GM18858 (cell line): Measurements from ENCODE around the gene PABPC1L.

Experiments
- ATAC-seq: cut with Tn5 transposase; IDR thresholded peaks from one replicate; pipeline ENCODE4 v1.9.1; 2021; ENCODE audit not compliant: unreplicated experiment

The PABPC1L gene

DNA sequence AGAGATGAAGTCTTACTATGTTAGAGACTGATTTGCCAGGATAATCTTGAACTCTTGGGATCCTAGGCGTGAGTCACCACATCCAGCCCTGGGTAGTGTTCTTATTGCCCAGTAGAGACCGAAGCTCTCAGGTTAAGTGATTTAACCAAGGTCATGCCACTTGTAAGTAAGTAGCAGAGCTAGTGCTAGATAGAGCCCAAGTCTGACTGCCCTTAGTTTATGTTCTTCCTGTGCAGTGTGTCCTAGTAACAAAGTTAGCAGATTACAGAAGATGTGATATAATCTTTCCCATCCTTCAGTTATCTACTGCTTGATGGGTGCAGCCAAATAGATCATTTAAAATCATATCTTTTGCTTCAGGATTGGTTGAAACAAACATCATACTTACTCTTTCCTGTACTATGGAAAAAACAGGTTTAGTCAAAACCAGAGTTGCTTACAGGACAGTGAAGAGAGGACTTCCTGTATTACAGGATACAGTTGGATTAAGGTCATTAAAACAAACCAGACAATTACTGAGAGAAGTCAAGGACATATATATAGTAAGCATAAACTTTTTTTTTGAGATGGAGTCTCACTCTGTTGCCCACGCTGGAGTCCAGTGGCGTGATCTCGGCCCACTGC lies 9.5 kb upstream of the PABPC1L start:
- ATAC-seq = no peak

GRCh38 chr20:44901974-44902373 lies 7.9 kb upstream of the PABPC1L start:
- ATAC-seq = no peak

- no peak for ATAC-seq
Observed at GRCh38 chr20:44904377-44904776, 5.5 kb upstream of the PABPC1L start.

DNA sequence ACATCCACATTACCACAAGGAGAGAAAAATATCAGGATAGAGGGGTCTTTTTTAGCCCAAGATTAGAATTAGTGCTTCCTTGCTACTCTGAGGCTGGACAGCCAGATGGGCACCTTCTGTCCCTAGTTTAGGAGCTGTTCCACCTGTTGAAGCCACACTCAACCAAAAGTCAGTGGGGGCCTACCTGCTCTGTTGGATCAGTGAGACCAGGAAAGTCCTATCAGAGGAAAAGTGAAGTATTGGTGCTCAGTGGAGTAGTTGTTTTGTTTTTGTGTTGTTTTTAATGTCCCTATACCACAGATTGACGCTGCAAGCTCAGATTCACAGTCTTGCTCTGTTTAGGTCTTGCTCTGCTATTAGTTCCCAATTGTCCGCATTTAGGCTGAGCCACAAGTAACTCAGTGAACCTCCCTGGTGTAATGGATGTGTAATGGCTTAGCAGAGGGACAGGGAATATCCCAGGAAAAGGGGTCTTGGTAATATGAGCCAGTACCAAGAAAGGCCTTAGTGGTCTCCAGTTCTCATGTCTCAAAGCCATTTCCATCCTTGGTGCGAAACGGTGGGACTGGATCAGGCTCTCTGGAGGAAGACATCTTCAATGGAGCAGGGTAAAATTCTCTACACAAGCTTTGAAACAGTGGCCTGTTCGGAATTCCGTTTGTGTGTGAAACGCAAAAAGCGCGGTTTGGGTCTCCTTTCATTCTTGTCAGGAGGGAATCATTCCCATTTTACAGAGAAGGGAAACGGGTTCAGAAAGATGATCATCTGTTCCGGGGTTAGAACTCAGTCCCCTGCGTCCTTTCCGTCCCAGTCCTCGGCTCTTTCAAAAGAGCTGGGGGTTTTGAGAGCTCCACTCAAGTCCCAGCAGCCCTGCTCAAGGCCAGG lies 631 bp upstream of the PABPC1L start:
- no peak for ATAC-seq

GRCh38 chr20:44910690-44911262 lies 916 bp downstream of the PABPC1L start:
- ATAC-seq = no peak

GRCh38 chr20:44911264-44911921 lies 1.5 kb downstream of the PABPC1L start:
- ATAC-seq = no peak

DNA sequence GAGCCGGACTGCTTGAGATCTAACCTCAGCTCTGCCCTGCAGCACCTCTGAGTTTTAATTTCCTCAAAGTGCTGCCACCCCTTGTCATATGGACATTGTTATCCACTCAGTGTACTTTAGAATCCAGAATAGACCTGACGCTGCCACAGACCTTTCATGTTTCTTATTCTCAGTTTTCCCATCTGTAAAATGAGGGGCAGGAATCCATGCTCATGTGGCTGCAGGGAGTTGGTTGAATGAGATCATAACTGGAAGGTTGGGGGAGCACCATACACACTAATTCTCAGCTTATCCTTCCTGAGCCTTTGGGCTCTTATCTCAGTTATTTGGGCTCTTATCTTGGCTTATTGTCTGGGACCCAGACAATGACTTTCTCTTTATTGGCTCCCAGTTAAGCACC lies 2.3 kb downstream of the PABPC1L start:
- ATAC-seq = no peak

DNA sequence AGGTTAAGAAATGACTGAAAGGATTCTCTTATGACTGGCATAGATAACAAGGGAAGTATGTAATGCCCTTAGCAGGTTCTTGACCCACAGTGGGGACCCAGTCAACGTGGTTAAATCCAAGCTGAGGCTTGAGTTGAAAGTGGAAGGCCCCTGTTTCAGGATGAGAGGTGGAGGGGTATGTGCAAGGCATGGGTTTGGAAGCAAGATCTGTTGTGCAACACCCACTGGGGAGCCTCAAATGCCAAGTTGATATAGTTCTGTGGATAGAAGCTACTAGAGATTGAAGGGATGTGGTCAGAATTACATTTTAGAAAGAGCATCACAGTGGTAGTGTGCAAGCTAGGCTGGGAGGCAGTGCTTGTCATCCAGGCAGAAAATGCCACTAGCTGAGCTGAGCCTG lies 5.1 kb downstream of the PABPC1L start:
- no peak for ATAC-seq

GRCh38 chr20:44916586-44916985 lies 6.7 kb downstream of the PABPC1L start:
- no peak for ATAC-seq

DNA sequence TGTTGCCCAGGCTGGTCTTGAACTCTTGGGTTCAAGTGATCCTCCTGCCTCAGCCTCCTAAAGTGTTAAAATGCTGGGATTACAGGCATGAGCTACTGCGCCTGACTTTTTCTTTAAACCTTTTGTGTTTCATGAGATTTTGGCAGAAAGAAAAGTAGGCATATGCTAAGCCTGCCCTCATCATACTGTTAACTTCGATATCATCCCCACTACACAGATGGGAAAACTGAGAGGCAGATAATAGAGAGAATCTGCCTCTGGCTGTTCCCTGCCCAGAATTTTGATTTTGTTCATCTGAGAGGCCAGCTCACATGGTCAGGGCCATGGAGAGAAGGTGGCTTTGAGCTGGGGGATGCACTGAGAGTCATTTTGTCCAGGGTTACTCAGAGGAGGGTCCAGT lies 7.5 kb downstream of the PABPC1L start:
- no peak for ATAC-seq

DNA sequence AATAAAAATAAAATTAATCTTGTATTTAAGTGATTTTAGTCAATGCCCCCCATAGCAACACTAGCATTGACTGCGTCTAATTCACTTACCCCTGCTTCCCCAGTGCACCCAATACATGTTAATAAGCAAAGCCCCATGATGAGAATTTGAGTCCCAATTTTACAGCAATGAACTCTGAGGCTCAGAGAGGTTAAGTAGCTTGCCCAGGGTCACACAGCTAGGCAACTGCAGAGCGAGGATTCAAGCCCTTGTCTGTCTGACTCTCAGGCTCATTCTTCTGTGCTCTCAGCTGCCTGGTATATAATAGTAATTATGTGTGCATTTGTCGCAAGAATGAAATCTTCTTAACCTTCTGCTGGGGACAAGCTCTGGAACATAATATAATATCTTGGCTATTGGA lies 8.5 kb downstream of the PABPC1L start:
- no peak for ATAC-seq

DNA sequence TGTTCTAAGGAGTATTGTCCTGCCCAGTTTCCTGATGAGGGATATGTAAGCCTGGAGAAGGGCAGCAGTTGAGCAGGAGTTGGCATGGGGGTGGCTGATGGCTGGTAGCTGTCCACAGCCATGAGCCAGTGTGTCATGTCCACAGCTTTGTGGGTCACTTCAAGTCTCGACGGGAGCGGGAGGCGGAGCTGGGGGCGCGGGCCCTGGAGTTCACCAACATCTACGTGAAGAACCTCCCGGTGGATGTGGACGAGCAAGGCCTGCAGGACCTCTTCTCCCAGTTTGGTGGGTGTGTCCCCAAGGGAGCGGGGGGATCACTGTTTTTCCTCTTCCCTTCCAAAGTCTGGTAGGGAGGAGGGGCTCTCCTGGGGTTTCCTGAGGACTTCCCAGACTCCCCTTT lies 8.9 kb downstream of the PABPC1L start:
- ATAC-seq = no peak

DNA sequence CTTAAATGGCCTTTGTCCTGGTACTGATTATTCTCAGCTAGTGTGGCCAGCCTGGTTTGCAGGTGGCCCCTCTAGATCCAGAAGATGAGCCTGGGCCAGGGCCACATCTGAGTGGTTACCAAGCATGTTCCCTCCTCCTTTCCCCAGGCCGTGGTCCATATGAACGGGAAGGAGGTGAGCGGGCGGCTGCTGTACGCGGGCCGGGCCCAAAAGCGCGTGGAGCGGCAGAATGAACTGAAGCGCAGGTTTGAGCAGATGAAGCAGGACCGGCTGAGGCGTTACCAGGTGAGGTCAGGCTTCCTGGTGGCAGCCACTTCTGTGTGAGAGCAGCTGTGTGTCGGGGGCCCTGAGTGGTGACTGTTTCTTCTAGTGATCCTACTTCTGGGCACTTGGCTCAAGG lies 11.6 kb downstream of the PABPC1L start:
- ATAC-seq = no peak

- no peak for ATAC-seq
Observed at GRCh38 chr20:44924541-44924940, 14.7 kb downstream of the PABPC1L start.

DNA sequence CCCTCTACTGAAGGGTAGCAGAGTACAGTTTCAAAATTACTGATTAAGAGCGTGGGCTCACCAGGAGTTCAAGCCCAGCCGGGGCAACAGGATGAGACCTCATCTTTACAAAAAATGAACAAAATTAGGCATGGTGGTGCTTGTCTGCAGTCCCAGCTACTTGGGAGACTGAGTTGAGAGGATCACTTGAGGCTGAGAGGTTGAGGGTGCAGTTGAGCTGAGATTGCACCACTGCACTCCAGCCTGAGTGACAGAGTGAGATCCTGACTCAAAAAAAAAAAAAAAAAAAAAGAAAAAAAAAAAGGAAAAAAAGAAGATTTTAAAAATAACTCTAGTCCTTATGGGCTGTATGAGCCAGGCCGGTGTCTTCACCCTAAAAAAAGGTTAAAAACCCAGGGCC lies 18.7 kb downstream of the PABPC1L start:
- no peak for ATAC-seq

- ATAC-seq = no peak
Observed at GRCh38 chr20:44930517-44931168, 20.8 kb downstream of the PABPC1L start.

GRCh38 chr20:44931911-44932310 lies 22.1 kb downstream of the PABPC1L start:
- ATAC-seq = no peak

GRCh38 chr20:44932916-44933315 lies 23.1 kb downstream of the PABPC1L start:
- no peak for ATAC-seq

GRCh38 chr20:44936510-44936909 lies 26.6 kb downstream of the PABPC1L start:
- no peak for ATAC-seq

GRCh38 chr20:44938637-44939036 lies 28.8 kb downstream of the PABPC1L start:
- ATAC-seq = no peak

- ATAC-seq = no peak
Observed at GRCh38 chr20:44941120-44941691, 31.3 kb downstream of the PABPC1L start.
